GM18861 (cell line): ENCODE results near the gene MYO18A.
"Not testable (repeated sequence)": the region's sequence is repeated elsewhere in the genome, so short reads cannot be mapped to it uniquely, and the experiment has no call there.

ENCODE experiments used
- ATAC-seq: cut with Tn5 transposase; IDR thresholded peaks from one replicate; pipeline ENCODE4 v1.9.1; 2021; ENCODE audit not compliant: unreplicated experiment

Gene MYO18A

GRCh38 chr17:29194669-29195068 is 14.5 kb upstream of the MYO18A start:
- no peak for ATAC-seq

GRCh38 chr17:29193146-29193545 is 12.9 kb upstream of the MYO18A start:
- no peak for ATAC-seq

- ATAC-seq: no peak
Measured at GRCh38 chr17:29190592-29191207, 10.5 kb upstream of the MYO18A start.

GRCh38 chr17:29190039-29190438 is 9.8 kb upstream of the MYO18A start:
- no peak for ATAC-seq

GRCh38 chr17:29189355-29189754 is 9.2 kb upstream of the MYO18A start:
- no peak for ATAC-seq

- no peak for ATAC-seq
Measured at GRCh38 chr17:29181226-29181625, 1.0 kb upstream of the MYO18A start.

GRCh38 chr17:29180788-29181160 is 576 bp upstream of the MYO18A start:
- no peak for ATAC-seq

GRCh38 chr17:29179232-29180033 is 765 bp downstream of the MYO18A start:
- ATAC-seq: no peak

- no peak for ATAC-seq
Measured at GRCh38 chr17:29178750-29179231, 1.4 kb downstream of the MYO18A start.

- no peak for ATAC-seq
Measured at GRCh38 chr17:29177871-29178749, 2.1 kb downstream of the MYO18A start.

- ATAC-seq: no peak
Measured at GRCh38 chr17:29177541-29177870, 2.7 kb downstream of the MYO18A start.

GRCh38 chr17:29176558-29177351 is 3.4 kb downstream of the MYO18A start:
- ATAC-seq: peak; percentile 38

- ATAC-seq: no peak
Measured at GRCh38 chr17:29175349-29175748, 4.8 kb downstream of the MYO18A start.

GRCh38 chr17:29172589-29172988 is 7.6 kb downstream of the MYO18A start:
- no peak for ATAC-seq

- ATAC-seq: no peak
Measured at GRCh38 chr17:29170682-29171081, 9.5 kb downstream of the MYO18A start.

GRCh38 chr17:29169806-29170591 is 10.2 kb downstream of the MYO18A start:
- no peak for ATAC-seq

- ATAC-seq: not testable (repeated sequence)
Measured at GRCh38 chr17:29168759-29169126, 11.5 kb downstream of the MYO18A start.

- no peak for ATAC-seq
Measured at GRCh38 chr17:29168079-29168758, 12.0 kb downstream of the MYO18A start.

- no peak for ATAC-seq
Measured at GRCh38 chr17:29167393-29168078, 12.7 kb downstream of the MYO18A start.
